GM18505 (cell line): ENCODE results near the gene BPIFB3.

Source experiments
- ATAC-seq: cut with Tn5 transposase; IDR thresholded peaks from one replicate; pipeline ENCODE4 v1.9.1; 2021; ENCODE audit not compliant: unreplicated experiment
- POLR2A ChIP-seq: IDR thresholded peaks from 4 replicates; pipeline ENCODE4 v1.6.1; 2011; ENCODE audit warnings: borderline replicate concordance; ENCODE audit not compliant: insufficient read depth, insufficient read length; ENCODE audit errors: extremely low read depth

BPIFB3 gene

DNA sequence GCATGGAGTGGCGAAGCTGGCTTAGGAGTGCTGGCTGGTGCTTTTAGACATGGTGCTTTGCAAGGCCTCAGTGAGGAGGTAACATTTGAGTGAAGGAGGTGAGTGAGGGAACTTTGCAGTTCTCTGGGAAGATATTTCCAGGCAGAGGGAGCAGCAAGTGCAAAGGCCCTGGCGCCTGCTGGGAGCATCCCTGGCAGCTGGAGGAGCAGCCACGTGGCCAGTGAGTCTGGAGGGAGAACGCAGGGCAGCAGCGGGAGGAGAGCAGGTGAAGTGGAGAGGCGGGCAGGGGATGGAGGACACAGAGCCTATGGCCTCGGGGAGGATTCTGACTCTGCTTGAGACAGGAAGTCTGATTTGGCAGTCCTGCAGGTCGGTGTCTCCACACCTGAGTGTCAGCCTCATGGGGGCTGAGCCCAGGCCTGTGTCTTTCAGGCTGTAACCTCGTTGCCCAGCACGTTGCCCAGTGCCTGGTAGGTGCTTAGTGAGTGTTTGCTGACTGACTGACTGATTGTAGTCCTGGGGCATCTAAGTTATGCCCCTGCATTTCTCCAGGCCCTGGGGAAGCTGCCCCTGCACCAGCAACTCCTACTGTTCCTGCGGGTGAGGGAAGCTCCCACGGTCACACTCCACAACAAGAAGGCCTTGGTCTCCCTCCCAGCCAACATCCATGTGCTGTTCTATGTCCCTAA lies 14.7 kb downstream of the BPIFB3 start:
- no peak for ATAC-seq
- TF ChIP-seq POLR2A = no peak

DNA sequence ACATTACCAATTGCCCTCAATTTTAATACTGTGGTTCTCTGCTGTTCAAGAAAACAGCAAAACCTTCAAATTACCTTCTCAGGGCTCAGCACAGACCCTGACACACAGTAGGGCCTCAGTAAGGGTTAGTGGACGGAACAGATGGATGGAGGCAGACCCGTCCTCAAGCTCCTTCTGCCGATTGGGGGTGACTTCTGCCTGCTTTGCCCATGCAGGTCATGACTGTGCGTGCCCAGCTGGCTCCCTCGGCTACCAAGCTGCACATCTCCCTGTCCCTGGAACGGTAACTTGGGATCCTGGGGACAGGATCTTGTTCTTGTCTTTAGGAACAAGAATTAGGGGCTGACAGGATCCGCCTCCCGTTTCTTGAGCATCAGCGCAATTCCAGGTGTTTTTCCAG lies 16.0 kb downstream of the BPIFB3 start:
- no peak for ATAC-seq
- TF ChIP-seq POLR2A = no peak

DNA sequence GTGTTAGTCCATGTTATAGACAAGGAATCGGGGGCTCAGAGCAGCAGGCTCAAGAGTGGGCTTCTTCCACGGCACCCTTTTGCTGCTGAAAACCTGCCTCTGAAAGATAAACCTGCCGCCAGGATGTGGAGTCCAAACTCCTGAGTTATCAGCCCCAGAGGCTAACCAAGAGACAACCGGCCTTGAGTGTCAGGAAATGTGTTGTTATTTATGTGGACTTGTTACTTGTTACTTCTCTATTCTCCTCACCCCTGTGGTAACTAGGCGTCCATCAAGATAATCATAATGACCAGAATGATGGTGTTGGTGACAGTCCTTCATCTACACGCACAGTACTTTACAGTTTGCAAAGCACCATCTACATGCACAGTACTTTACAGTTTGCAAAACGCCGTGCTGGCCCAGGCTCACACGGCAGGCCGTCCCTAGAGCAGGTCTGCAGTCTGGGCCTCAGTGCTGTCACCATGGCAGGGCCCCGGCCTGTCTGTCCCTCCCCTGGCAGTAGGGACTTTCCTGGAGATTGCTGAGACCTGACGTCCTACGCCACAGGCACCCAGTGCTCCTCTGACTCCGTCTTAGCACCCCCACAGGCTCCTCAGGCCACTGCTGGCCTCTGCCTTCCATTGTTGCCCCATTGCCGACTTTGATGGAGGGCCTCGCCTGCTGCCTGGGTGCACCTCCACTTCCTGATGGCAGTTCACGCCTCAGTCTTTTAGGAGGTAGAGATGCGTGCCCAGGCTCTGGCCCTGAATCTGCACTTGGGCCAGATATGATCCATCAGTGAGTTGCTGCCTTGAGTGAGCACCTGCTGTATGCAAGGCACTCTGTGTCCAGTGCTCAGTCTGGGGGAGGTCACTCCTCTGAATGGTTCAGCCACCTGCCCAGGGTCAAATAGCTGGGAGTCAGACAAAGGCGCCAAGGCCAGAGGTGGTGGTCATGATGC lies 16.7 kb downstream of the BPIFB3 start:
- no peak for TF ChIP-seq POLR2A
- no peak for ATAC-seq

DNA sequence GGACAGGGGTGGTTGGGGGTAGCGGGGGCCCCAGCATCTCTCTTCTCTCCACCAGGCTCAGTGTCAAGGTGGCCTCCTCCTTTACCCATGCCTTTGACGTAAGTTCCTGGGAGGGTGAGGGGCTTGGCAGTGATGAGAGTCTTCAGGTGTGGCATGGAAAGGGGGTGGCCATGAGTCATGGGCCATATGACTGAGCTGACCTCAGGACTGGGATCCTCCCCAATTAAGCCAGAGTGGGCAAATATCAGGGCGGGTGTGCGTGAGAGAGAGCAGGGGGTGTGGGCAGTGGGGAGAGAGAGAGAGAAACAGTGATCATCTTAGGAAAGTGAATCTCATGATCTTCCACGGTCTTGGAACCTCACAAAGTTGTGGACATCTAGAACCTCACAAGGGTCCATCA lies 17.5 kb downstream of the BPIFB3 start:
- TF ChIP-seq POLR2A = no peak
- ATAC-seq = no peak

DNA sequence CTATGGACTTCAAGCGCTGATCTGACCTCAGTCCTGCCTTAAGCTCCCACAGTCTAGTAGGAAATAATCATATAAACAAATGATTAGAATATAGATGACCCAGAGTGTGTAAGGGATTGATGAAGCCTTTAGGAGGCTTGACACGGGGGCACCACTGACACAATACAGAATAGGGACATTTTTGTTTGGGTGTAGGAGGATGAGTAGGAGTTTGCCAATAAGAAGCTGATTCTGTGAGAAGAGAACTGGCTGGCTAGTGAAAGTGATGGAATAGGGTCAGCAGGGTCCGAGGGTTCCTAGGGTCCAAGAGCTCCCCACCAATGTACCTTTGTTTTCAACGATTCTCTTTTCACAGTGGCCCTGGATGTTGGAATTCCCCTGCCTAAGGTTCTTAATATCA lies 18.7 kb downstream of the BPIFB3 start:
- no peak for ATAC-seq

DNA sequence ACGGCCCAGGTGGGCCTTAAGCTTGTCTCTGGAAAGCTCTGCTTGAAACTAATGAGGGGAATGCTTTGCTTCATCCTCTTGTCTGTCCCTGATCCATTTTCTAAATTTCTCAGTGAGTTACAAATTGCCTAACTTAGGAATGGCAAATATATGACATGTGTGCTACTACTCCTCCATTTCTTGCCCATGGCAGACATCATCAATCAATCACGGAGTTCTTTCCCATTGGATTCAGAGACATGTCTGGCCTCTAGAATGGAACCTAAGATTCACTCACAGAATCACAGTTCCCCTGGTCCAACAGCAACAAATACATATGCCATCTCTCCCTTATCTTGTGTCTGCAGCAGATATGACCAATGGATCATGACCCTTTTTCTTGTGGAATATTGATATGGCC lies 19.1 kb downstream of the BPIFB3 start:
- TF ChIP-seq POLR2A = no peak
- ATAC-seq = no peak

More for the DNA sequence above, 18.7 kb downstream of the BPIFB3 start:
- TF ChIP-seq POLR2A = no peak

DNA sequence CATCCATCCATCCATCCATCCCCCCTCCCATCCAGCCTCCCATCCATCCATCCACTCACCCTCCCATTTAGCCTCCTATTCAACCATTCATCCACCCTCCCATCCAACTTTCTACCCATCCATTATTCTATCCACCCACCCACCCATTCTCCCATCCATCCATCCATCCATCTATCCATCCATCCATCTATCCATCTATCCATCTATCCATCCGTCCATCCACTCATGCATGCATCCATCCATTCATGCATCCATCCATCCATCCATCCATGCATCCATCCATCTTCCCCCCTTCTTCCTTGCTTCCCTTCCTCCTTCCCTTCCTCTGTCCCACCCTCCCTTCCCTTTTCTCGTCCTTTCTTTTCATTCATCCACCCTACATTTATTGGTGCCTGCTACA lies 21.0 kb downstream of the BPIFB3 start:
- no peak for TF ChIP-seq POLR2A
- no peak for ATAC-seq

DNA sequence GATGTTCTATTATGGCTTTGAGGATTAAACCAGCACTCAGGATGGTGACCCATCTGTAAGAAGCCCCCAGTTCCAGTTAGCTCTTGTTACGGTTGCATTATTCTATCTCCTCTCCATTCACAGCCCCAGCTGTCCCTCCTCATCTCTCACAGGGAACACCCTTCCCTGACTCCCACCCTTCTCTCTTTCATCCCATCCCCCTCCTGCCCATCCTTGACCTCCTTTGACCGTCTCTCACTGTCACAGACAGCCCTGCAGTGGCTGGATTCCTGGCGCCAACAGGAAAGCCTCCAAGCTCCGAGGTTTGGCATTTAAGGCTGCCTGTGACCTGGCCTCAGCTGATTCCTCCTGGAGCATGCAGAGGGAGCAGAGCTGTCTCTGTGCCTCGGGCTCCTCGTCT lies 21.6 kb downstream of the BPIFB3 start:
- no peak for ATAC-seq
- TF ChIP-seq POLR2A = no peak

DNA sequence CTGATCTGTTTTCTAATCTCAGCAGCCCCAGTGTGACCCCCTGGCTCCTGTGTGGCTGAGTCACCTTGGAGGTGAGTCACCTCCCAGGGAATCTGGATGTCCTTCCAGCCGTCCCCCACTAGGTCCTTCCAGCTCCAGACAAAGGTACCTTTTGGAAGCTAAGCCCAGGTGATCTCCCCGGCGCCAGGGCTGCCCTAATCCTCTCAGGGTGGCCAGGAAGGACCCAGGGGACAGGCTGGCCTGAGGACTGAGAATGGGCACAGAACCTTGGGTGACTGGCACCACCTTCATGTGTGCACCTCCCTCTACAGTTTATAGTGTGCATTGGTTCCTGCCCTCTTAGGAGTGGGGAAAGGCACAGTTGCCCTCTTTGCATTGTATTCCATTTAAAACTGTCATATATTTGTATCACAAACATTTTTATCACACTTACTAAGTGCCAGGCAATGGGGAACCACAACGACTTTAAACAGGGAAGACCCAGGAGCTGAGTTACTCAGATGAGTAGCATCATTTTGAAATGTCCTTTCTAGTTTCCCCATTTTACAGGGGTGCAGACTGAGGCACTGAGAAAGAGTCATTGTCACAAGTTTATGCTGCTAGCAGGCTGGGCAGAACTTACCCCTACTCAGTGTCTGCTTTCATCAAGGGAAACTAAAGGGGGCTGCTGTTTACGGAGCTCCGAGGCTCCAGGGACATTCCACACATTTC lies 23.1 kb downstream of the BPIFB3 start:
- no peak for ATAC-seq
- no peak for TF ChIP-seq POLR2A

DNA sequence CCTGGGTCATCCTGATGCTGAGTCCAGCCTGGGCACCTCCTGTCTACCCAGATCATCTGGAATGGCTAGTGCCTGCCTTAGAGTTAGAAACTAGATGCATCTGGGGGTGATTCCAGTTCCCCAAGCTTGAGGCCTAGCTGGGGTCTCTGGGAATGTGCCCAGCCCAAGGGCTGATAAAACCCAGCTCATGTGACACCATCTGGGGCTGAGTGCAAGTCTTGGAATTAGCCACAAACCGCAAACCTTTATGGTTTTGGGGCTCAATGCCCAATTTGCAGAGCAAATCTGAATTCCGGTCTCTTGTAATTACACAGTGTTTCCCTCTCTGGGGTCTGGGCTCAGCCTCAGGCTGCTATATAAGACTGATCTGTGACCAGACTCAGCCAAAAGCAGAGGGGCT lies 25.6 kb downstream of the BPIFB3 start, which contains the start of gene BPIFB4:
TSS of gene BPIFB4 (plus strand) at position 385 of the 400 bp plus-strand sequence. CDS start 1,884 bp downstream, outside the sequence.
- ATAC-seq = no peak
- TF ChIP-seq POLR2A = no peak

DNA sequence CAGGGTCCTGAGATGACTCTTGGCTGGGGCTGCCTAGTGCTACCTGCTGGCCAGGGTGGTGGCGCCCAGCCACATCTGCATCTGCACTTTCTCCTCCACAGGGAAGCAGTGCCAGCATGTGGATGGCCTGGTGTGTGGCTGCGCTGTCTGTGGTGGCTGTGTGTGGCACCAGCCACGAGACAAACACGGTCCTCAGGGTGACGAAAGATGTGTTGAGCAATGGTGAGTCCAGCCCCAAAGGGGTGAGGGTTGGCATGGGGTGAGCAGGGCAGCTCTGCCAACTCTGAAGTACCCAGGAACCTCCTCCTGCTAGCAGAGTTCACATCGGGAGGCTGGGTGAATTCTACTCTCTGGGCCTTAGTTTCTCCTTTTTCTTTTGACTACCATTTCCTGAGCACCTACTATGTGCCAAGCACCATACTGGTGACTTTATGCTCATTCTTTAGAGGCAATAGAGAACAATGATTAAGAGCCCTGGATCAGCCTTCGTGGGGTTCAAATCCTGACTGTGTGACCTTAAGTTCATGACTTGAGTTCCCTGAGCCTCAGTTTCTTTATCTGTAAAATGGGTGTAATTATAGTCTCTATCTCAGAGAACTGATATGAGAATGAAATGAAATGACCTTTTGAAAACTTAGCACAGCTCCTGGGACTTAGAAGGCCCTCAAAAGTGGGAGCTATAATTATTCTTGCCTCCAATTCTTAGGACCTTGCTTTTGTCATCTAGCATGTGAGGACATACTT lies 27.9 kb downstream of the BPIFB3 start:
- no peak for ATAC-seq
- TF ChIP-seq POLR2A = no peak

DNA sequence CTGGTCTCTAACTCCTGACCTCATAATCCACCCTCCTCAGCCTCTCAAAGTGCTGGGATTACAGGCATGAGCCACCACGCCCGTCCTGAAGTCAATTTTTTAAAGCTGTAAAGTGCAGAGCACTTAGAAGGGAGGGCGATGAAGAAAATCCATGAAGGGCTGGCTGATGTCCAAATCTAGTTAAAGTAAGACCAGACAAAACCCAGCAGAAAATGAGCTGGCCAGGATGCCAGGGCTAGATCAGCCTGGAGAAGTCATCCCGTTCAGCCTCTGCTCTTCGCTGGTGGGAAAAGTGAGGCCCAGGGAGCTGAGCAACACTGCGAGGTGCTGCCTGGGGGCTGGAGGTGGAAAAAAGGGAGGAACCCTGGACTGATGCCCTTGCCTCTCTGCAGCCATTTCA lies 28.8 kb downstream of the BPIFB3 start:
- no peak for ATAC-seq
- TF ChIP-seq POLR2A = no peak
